SK-N-SH treated with all-trans-retinoic acid at 6 μM for 48 hours (cell line): ENCODE results near the gene RALGAPB.

Experiments
- BACH2 ChIP-seq: fragments of 250-450 bp; sonication (Bioruptor Pico); IDR thresholded peaks from 2 replicates; pipeline ENCODE4 v1.9.0; 2021; ENCODE audit warnings: mild to moderate bottlenecking, borderline replicate concordance
- GLIS3 ChIP-seq: fragments of 250-450 bp; sonication (Bioruptor Pico); IDR thresholded peaks from 2 replicates; pipeline ENCODE4 v1.5.0; 2020; ENCODE audit warnings: mild to moderate bottlenecking, moderate library complexity
- OSR1 ChIP-seq: fragments of 250-450 bp; sonication (Bioruptor Pico); IDR thresholded peaks from 2 replicates; pipeline ENCODE4 v1.8.0; 2022; ENCODE audit warnings: moderate library complexity, mild to moderate bottlenecking, inconsistent platforms
- RARB ChIP-seq: fragments of 250-450 bp; sonication (Bioruptor Pico); IDR thresholded peaks from 2 replicates; pipeline ENCODE4 v1.8.0; 2021; ENCODE audit warnings: mild to moderate bottlenecking, moderate library complexity
- ZFP30 ChIP-seq: fragments of 450-650 bp; formaldehyde crosslinking; IDR thresholded peaks from 2 replicates; pipeline ENCODE4 v1.5.0; 2022; ENCODE audit warnings: mild to moderate bottlenecking, moderate library complexity
- TF ChIP-seq, protein P1 (sequence below): fragments of 250-450 bp; sonication (Bioruptor Pico); IDR thresholded peaks from 2 replicates; pipeline ENCODE4 v1.8.0; 2020; ENCODE audit warnings: mild to moderate bottlenecking, moderate library complexity, borderline replicate concordance
- TF ChIP-seq, protein P2 (sequence below): fragments of 250-450 bp; sonication (Bioruptor Pico); IDR thresholded peaks from 2 replicates; pipeline ENCODE4 v1.5.1; 2020; ENCODE audit warnings: low read depth, mild to moderate bottlenecking, moderate library complexity

DNA sequence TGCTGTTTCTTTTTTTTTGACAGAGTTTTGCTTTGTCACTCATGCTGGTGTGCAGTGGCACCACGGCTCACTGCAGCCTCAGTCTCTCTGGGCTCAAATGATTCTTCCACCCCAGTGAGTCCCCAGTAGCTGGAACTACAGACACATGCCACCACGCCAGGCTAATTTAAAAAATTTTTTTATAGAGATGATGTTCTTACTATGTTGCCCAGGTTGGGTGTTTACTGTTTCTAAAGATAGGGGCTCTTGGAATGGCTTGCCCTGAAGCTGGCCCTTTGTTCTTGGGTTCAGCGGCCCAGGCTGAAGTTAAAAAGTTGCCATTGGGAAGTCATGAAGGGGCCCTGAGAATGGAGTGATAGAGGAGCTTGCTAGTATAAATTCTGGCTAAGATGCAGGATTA, 16.5 kb downstream of the RALGAPB start:
- TF ChIP-seq RARB (CRISPR knock-in tag) (no peak), OSR1 (CRISPR knock-in tag) (no peak), ZFP30 (CRISPR knock-in tag) (no peak), GLIS3 (CRISPR knock-in tag) (no peak), BACH2 (CRISPR knock-in tag) (no peak)
- TF ChIP-seq, protein P1, sequence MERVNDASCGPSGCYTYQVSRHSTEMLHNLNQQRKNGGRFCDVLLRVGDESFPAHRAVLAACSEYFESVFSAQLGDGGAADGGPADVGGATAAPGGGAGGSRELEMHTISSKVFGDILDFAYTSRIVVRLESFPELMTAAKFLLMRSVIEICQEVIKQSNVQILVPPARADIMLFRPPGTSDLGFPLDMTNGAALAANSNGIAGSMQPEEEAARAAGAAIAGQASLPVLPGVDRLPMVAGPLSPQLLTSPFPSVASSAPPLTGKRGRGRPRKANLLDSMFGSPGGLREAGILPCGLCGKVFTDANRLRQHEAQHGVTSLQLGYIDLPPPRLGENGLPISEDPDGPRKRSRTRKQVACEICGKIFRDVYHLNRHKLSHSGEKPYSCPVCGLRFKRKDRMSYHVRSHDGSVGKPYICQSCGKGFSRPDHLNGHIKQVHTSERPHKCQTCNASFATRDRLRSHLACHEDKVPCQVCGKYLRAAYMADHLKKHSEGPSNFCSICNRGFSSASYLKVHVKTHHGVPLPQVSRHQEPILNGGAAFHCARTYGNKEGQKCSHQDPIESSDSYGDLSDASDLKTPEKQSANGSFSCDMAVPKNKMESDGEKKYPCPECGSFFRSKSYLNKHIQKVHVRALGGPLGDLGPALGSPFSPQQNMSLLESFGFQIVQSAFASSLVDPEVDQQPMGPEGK: no peak
- TF ChIP-seq, protein P2, sequence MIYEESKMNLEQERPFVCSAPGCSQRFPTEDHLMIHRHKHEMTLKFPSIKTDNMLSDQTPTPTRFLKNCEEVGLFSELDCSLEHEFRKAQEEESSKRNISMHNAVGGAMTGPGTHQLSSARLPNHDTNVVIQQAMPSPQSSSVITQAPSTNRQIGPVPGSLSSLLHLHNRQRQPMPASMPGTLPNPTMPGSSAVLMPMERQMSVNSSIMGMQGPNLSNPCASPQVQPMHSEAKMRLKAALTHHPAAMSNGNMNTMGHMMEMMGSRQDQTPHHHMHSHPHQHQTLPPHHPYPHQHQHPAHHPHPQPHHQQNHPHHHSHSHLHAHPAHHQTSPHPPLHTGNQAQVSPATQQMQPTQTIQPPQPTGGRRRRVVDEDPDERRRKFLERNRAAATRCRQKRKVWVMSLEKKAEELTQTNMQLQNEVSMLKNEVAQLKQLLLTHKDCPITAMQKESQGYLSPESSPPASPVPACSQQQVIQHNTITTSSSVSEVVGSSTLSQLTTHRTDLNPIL (CRISPR knock-in tag): no peak
